SK-N-SH (cell line): Measurements from ENCODE around the gene CCN5. TPM values are rescaled to one million over a fixed set of nuclear protein-coding genes. Genes with fewer than 3 reads are reported as not detected.

Experiments
- CTCF ChIA-PET: fragments of 300-600, 350-600 bp; formaldehyde crosslinking; extraction: SDS; loops from one replicate; lab custom pipeline; 2021; lab: Yijun Ruan, JAX
- POLR2A ChIA-PET: fragments of 350-600 bp; sonication (Branson Sonifier 250); formaldehyde crosslinking; extraction: SDS; loops from one replicate; lab custom pipeline; 2020; ENCODE audit warnings: antibody characterized with exemption, inconsistent platforms; lab: Yijun Ruan, JAX
- DNase-seq: peaks from one replicate; pipeline ENCODE4 v3.0.0; 2012
- H2AFZ ChIP-seq: fragments of 200-600 bp; sonication (generic); 2 replicates; pipeline ENCODE4 v1.8.1; 2016; ENCODE audit warnings: antibody characterized with exemption, mild to moderate bottlenecking, low read depth
- H3F3A ChIP-seq: fragments of 200-600 bp; sonication (generic); replicated peaks from 2 replicates; pipeline ENCODE3; 2016; ENCODE audit warnings: antibody characterized with exemption, mild to moderate bottlenecking; ENCODE audit not compliant: insufficient read depth
- H3K27ac ChIP-seq, 2 experiments: fragments of 200-500 bp in 1 of 2; fragments of 200-600 bp in 1 of 2; sonication (Bioruptor generic) in 1 of 2; sonication (generic), shearing (Covaris generic) in 1 of 2; 2 replicates each; pipeline versions ENCODE4 v1.5.1 to v1.6.1; 2014 to 2016; ENCODE audit warnings: low read depth in 2 of 2, inconsistent platforms in 1 of 2, low read length in 1 of 2, mild to moderate bottlenecking in 1 of 2, mixed read lengths in 1 of 2
- H3K27me3 ChIP-seq: fragments of 200-600 bp; sonication (generic), shearing (Covaris generic); 2 replicates; pipeline ENCODE4 v1.6.1; 2016; ENCODE audit warnings: mixed run types; ENCODE audit not compliant: insufficient read depth
- H3K36me3 ChIP-seq, 2 experiments: fragments of 200-500 bp in 1 of 2; fragments of 200-600 bp in 1 of 2; sonication (Bioruptor generic) in 1 of 2; sonication (generic) in 1 of 2; replicated peaks in 1 of 2; 2 replicates each; pipeline versions ENCODE3 to v1.5.1; 2014 to 2016; ENCODE audit warnings: low read length in 1 of 2, mild to moderate bottlenecking in 1 of 2; ENCODE audit not compliant: insufficient read depth in 2 of 2, control insufficient read depth in 1 of 2
- H3K4me1 ChIP-seq, 2 experiments: fragments of 200-500 bp in 1 of 2; fragments of 200-600 bp in 1 of 2; sonication (Bioruptor generic) in 1 of 2; sonication (generic), shearing (Covaris generic) in 1 of 2; 2 replicates each; pipeline versions ENCODE4 v1.5.1 to v1.6.1; 2014 to 2016; ENCODE audit warnings: low read depth in 1 of 2, low read length in 1 of 2, mixed run types in 1 of 2; ENCODE audit not compliant: insufficient read depth in 2 of 2, control insufficient read depth in 1 of 2
- H3K4me2 ChIP-seq: fragments of 200-600 bp; sonication (generic), shearing (Covaris generic); 2 replicates; pipeline ENCODE4 v1.6.1; 2017; ENCODE audit warnings: mixed run types
- H3K4me3 ChIP-seq, 2 experiments: fragments of 200-500 bp in 1 of 2; fragments of 200-600 bp in 1 of 2; sonication (Bioruptor generic) in 1 of 2; sonication (generic), shearing (Covaris generic) in 1 of 2; 2 replicates each; pipeline versions ENCODE4 v1.5.1 to v1.8.1; 2014 to 2016; ENCODE audit warnings: low read depth in 2 of 2, inconsistent platforms in 1 of 2, low read length in 1 of 2, mild to moderate bottlenecking in 1 of 2, mixed read lengths in 1 of 2, moderate library complexity in 1 of 2
- H3K79me2 ChIP-seq: fragments of 200-600 bp; sonication (generic); 2 replicates; pipeline ENCODE4 v1.8.1; 2017; ENCODE audit warnings: mild to moderate bottlenecking; ENCODE audit not compliant: insufficient read depth
- H3K9ac ChIP-seq: fragments of 200-600 bp; sonication (generic); 2 replicates; pipeline ENCODE4 v1.6.1; 2017; ENCODE audit warnings: mixed run types
- H3K9me2 ChIP-seq: fragments of 200-600 bp; sonication (generic); 2 replicates; pipeline ENCODE4 v1.6.1; 2017; ENCODE audit warnings: mixed run types
- H3K9me3 ChIP-seq: fragments of 200-600 bp; sonication (generic); 2 replicates; pipeline ENCODE4 v1.6.1; 2017; ENCODE audit warnings: mixed run types, mild to moderate bottlenecking, moderate library complexity
- H4K20me1 ChIP-seq: fragments of 200-600 bp; sonication (generic); 2 replicates; pipeline ENCODE4 v1.6.1; 2017; ENCODE audit warnings: mild to moderate bottlenecking, mixed run types; ENCODE audit not compliant: insufficient read depth
- ELF1 ChIP-seq: IDR thresholded peaks from 2 replicates; pipeline ENCODE4 v1.4.0; 2012
- EP300 ChIP-seq, 2 experiments: IDR thresholded peaks; 2 replicates each; pipeline versions ENCODE4 v1.4.0 to v1.6.1; 2012; ENCODE audit warnings: borderline replicate concordance in 1 of 2, low read depth in 1 of 2, low read length in 1 of 2
- EZH2phosphoT487 ChIP-seq: fragments of 200-600 bp; sonication (generic); IDR thresholded peaks from 2 replicates; pipeline ENCODE4 v1.6.1; 2017; ENCODE audit warnings: low read depth, mixed run types, mild to moderate bottlenecking, antibody characterized with exemption, moderate library complexity, borderline replicate concordance
- FOXJ3 ChIP-seq: sonication (generic); formaldehyde crosslinking; IDR thresholded peaks from 2 replicates; pipeline ENCODE4 v1.5.1; 2020; ENCODE audit warnings: mild to moderate bottlenecking, missing genetic modification reagents
- GABPA ChIP-seq: IDR thresholded peaks from 2 replicates; pipeline ENCODE4 v1.4.0; 2012; ENCODE audit warnings: low read depth, mild to moderate bottlenecking
- GATA2 ChIP-seq: sonication (generic); formaldehyde crosslinking; IDR thresholded peaks from 2 replicates; pipeline ENCODE4 v1.5.0; 2020; ENCODE audit warnings: mild to moderate bottlenecking, missing genetic modification reagents
- POLR2AphosphoS5 ChIP-seq: IDR thresholded peaks from 2 replicates; pipeline ENCODE4 v1.6.1; 2012; ENCODE audit warnings: low read depth, low read length
- RAD21 ChIP-seq: IDR thresholded peaks from 2 replicates; pipeline ENCODE4 v1.6.1; 2012; ENCODE audit warnings: mild to moderate bottlenecking, low read length
- RCOR1 ChIP-seq: fragments of 150-350 bp; IDR thresholded peaks from 2 replicates; pipeline ENCODE4 v1.6.1; 2017; ENCODE audit warnings: antibody characterized with exemption, low read length
- RXRA ChIP-seq: IDR thresholded peaks from 2 replicates; pipeline ENCODE4 v1.4.0; 2012; ENCODE audit warnings: low read depth, mild to moderate bottlenecking, borderline replicate concordance
- SIN3A ChIP-seq: IDR thresholded peaks from 2 replicates; pipeline ENCODE4 v1.6.1; 2012; ENCODE audit warnings: low read depth, mild to moderate bottlenecking, low read length, moderate library complexity, borderline replicate concordance
- SMC3 ChIP-seq: IDR thresholded peaks from 2 replicates; pipeline ENCODE4 v1.6.1; 2012; ENCODE audit warnings: low read depth, low read length, improper control_type of control experiment
- TAF1 ChIP-seq: IDR thresholded peaks from 2 replicates; pipeline ENCODE4 v1.6.1; 2012; ENCODE audit warnings: low read depth, mild to moderate bottlenecking, low read length, moderate library complexity, borderline replicate concordance
- TCF12 ChIP-seq: IDR thresholded peaks from 2 replicates; pipeline ENCODE4 v1.4.0; 2012
- WGBS: methylation state at CpG from one replicate; pipeline ENCODE4 v1.1.6; 2017; ENCODE audit warnings: low lambda C conversion rate; 5-methylcytosine and 5-hydroxymethylcytosine counted together
- polyA plus RNA-seq, 3 experiments: library from polyadenylated mRNA; depleted of rRNA; stranded (reverse); fragments of >200 nt; gene quantifications; 2 replicates each; pipeline ENCODE4 v1.2.3, GENCODE V29; 2012
- TF ChIP-seq, protein P1 (sequence below): IDR thresholded peaks from 2 replicates; pipeline ENCODE4 v1.4.0; 2012; ENCODE audit warnings: low read depth, borderline replicate concordance
- TF ChIP-seq, protein P2 (sequence below): fragments of 150-350 bp; IDR thresholded peaks from 2 replicates; pipeline ENCODE4 v1.6.1; 2016; ENCODE audit warnings: mild to moderate bottlenecking, low read depth, low read length
- TF ChIP-seq, protein P3 (sequence below): fragments of 150-350 bp; IDR thresholded peaks from 2 replicates; pipeline ENCODE4 v1.6.1; 2017; ENCODE audit warnings: antibody characterized with exemption, low read length, low read depth, borderline replicate concordance
- TF ChIP-seq, protein P4 (sequence below): IDR thresholded peaks from 2 replicates; pipeline ENCODE4 v1.4.0; 2012; ENCODE audit warnings: low read depth, borderline replicate concordance
- TF ChIP-seq, protein P5 (sequence below): IDR thresholded peaks from 2 replicates; pipeline ENCODE4 v1.4.0; 2012; ENCODE audit warnings: low read depth

CCN5 gene
- polyA plus RNA-seq, 1 of the 3 experiments (the other 2 are of a cell fraction): 0.05 TPM

DNA sequence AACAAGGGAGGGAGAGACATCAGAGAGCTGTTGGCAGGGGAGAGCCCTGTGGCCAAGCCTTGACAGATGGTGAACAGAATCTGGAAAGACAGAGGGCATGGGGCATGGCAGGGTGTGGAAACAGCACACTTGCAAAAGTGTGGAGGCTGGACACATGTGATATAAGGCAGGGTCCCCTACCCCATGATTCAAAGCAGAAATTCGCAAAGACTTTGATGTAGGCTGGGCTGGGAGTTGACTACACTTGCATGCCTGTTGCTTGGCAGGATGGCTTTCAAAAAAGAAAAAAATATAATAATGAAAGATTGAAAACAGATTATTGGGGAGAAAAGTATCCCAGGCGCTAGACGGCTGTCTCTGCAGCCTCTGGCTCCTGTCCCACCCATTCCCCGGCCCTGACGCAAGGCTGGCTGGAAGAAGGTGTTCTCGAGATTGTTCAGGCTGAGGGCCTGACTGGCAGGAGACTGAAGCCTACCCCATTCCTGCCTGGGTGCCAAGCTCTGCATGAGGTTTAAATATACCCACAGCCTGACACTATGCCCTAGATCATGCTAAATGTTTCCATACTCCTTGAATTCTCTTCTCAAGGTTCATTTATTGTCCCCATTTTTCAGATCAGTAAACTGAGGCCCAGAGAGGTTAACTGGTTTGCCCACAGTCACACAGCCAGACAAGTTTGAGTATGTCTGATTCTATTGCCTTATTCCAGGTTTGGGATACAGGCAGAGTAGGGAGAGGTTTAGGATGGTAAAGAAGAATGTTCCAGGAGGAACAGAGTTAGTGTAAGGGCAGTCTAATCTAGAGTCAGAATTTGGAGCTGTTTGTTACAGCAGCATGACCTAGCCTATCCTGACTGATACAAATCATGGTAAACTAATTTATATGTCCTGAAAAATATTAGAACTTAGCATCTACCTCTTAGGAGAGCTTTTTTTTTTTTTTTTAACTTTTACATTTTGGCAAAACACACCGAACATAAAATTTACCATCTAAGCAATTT is 23.4 kb upstream of the CCN5 start:
- Histone ChIP-seq H3K27me3 (no peaks in the 10 kb centered on the region), H3K4me2 (no peak overlapping the region), H3K27ac (peak overlapping the region; percentile 72 to 84; a peak in 2 of 4 replicates), H3K79me2 (no peaks in the 10 kb centered on the region)
- POLR2A ChIA-PET: interaction anchor here (0.7 kb wide), 1 partner anchor 157 kb away, joined by 3 read pairs; no protein-coding TSS in a partner anchor
- TF ChIP-seq TCF12 (0 out of 2 replicates have a peak, but pooled peaks have one; percentile 24), GATA2 (CRISPR knock-in tag) (no peak)
- TF ChIP-seq, all 33 proteins: peak for 1
- Histone ChIP-seq H3K4me1 (peaks cover 11 to 19% of the 10 kb centered on the region in 2 experiments; a peak in 3 of 4 replicates), H3K9ac (no peak overlapping the region), H3K4me3 (no peak overlapping the region), H3K9me2 (no peaks in the 10 kb centered on the region), H3F3A (peaks cover 27% of the 10 kb centered on the region), H3K36me3 (no peaks in the 10 kb centered on the region), H2AFZ (no peak overlapping the region), H3K9me3 (no peaks in the 10 kb centered on the region), H4K20me1 (no peaks in the 10 kb centered on the region)
- DNase-seq: peak; percentile 3
- CTCF ChIA-PET: interaction anchor here (0.8 to 1.3 kb wide), 4 partner anchors 8 to 56 kb away, joined by 3 to 5 read pairs (median 4); no protein-coding TSS in a partner anchor
- WGBS: 71% methylated on average over 7 of the region's 7 CpGs

DNA sequence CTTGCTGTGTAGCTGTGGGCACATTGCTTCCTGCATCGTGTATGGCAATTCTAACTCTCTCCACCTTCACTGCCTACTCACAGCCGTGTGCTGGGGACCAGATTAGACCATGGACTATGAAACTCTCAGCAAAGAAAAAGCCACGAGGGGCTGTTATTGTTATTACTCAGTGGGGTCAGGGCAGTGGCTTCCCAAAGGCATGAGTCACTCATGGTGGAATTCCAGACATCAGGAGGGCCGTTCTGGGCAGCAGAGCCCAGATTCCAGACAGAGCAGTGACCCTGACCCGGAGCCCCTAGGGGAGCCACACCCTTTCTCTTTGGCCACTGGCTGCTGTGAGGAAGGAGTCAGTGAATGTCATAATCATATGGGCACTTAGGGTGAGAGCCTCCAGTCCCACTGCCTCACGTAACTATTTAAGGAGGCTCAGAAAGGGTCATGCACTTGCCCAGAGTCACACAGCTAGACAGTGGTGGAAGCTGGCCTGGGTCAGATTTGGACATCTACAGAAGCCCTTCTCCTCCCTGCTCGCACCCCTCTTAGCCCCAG is 22.2 kb upstream of the CCN5 start:
- peak overlapping the region; percentile 44 for H3K9ac ChIP-seq
- no peaks in the 10 kb centered on the region for H3K36me3 ChIP-seq
- no peaks in the 10 kb centered on the region for H3K79me2 ChIP-seq
- ChIA-PET CTCF (interaction anchor here (2.1 kb wide), 1 partner anchor 10 kb away, joined by 8 read pairs; no protein-coding TSS in a partner anchor), POLR2A (no interaction called here)
- H3K27me3 ChIP-seq: no peaks in the 10 kb centered on the region
- no peak for DNase-seq
- no peaks in the 10 kb centered on the region for H3K9me2 ChIP-seq
- H4K20me1 ChIP-seq: no peaks in the 10 kb centered on the region
- H3K4me2 ChIP-seq: peak overlapping the region; percentile 52; the same call in 1 of the 2 replicates
- H2AFZ ChIP-seq: no peak overlapping the region; the same call in 1 of the 2 replicates
- H3K4me1 ChIP-seq: peaks cover 11 to 19% of the 10 kb centered on the region in 2 experiments; a peak in 3 of 4 replicates
- H3K27ac ChIP-seq: peak overlapping the region; percentile 72 to 84; a peak in 3 of 4 replicates
- H3F3A ChIP-seq: peaks cover 27% of the 10 kb centered on the region
- H3K9me3 ChIP-seq: no peaks in the 10 kb centered on the region
- 25% methylated on average over 7 of the region's 7 CpGs for WGBS
- no peak overlapping the region for H3K4me3 ChIP-seq
- no peak for TF ChIP-seq TAF1
- 0 out of 2 replicates have a peak, but pooled peaks have one; percentile 25 for TF ChIP-seq ELF1
- TF ChIP-seq RAD21: no peak
- TF ChIP-seq FOXJ3 (CRISPR knock-in tag): no peak
- TF ChIP-seq, protein P1, sequence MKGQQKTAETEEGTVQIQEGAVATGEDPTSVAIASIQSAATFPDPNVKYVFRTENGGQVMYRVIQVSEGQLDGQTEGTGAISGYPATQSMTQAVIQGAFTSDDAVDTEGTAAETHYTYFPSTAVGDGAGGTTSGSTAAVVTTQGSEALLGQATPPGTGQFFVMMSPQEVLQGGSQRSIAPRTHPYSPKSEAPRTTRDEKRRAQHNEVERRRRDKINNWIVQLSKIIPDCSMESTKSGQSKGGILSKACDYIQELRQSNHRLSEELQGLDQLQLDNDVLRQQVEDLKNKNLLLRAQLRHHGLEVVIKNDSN: peak; percentile 37; the same call in 1 of the 2 replicates
- no peak for TF ChIP-seq EZH2phosphoT487
- TF ChIP-seq, protein P2, sequence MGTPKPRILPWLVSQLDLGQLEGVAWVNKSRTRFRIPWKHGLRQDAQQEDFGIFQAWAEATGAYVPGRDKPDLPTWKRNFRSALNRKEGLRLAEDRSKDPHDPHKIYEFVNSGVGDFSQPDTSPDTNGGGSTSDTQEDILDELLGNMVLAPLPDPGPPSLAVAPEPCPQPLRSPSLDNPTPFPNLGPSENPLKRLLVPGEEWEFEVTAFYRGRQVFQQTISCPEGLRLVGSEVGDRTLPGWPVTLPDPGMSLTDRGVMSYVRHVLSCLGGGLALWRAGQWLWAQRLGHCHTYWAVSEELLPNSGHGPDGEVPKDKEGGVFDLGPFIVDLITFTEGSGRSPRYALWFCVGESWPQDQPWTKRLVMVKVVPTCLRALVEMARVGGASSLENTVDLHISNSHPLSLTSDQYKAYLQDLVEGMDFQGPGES: no peak
- TF ChIP-seq, protein P3, sequence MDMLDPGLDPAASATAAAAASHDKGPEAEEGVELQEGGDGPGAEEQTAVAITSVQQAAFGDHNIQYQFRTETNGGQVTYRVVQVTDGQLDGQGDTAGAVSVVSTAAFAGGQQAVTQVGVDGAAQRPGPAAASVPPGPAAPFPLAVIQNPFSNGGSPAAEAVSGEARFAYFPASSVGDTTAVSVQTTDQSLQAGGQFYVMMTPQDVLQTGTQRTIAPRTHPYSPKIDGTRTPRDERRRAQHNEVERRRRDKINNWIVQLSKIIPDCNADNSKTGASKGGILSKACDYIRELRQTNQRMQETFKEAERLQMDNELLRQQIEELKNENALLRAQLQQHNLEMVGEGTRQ: no peak
- TF ChIP-seq POLR2AphosphoS5: peak; percentile 63; the same call in 1 of the 2 replicates
- TF ChIP-seq RCOR1: no peak
- no peak for TF ChIP-seq SIN3A
- TF ChIP-seq SMC3: no peak
- no peak for TF ChIP-seq GATA2 (CRISPR knock-in tag)
- peak in 1 of 2 experiments; percentile 90; a peak in 2 of 4 replicates for TF ChIP-seq EP300 (IDR thresholded peaks at IDR 0.05; ENCODE audit: borderline replicate concordance in 1 of 2, low read depth in 1 of 2, low read length in 1 of 2)
- TF ChIP-seq RXRA: peak; percentile 99
- TF ChIP-seq TCF12: peak; percentile 93
- TF ChIP-seq, protein P4, sequence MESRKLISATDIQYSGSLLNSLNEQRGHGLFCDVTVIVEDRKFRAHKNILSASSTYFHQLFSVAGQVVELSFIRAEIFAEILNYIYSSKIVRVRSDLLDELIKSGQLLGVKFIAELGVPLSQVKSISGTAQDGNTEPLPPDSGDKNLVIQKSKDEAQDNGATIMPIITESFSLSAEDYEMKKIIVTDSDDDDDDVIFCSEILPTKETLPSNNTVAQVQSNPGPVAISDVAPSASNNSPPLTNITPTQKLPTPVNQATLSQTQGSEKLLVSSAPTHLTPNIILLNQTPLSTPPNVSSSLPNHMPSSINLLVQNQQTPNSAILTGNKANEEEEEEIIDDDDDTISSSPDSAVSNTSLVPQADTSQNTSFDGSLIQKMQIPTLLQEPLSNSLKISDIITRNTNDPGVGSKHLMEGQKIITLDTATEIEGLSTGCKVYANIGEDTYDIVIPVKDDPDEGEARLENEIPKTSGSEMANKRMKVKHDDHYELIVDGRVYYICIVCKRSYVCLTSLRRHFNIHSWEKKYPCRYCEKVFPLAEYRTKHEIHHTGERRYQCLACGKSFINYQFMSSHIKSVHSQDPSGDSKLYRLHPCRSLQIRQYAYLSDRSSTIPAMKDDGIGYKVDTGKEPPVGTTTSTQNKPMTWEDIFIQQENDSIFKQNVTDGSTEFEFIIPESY: peak; percentile 71; the same call in 1 of the 2 replicates
- TF ChIP-seq GABPA: no peak
- TF ChIP-seq, protein P5, sequence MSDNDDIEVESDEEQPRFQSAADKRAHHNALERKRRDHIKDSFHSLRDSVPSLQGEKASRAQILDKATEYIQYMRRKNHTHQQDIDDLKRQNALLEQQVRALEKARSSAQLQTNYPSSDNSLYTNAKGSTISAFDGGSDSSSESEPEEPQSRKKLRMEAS: peak; percentile 93
